BLaER1 (cell line): ENCODE results near the gene HLX.
A peak's percentile ranks its signal among the peaks of the same experiment; 100 is the strongest.

Experiments used
- H3K27ac ChIP-seq: shearing (Covaris generic); formaldehyde crosslinking; 2 replicates; pipeline ENCODE4 v1.8.1; 2022
- H3K27me3 ChIP-seq: shearing (Covaris generic); formaldehyde crosslinking; 2 replicates; pipeline ENCODE4 v1.8.1; 2022
- H3K36me3 ChIP-seq: shearing (Covaris generic); formaldehyde crosslinking; 2 replicates; pipeline ENCODE4 v1.8.1; 2022
- H3K4me1 ChIP-seq: shearing (Covaris generic); formaldehyde crosslinking; 2 replicates; pipeline ENCODE4 v1.8.1; 2022
- H3K4me2 ChIP-seq: shearing (Covaris generic); formaldehyde crosslinking; 2 replicates; pipeline ENCODE4 v1.8.1; 2022
- H3K4me3 ChIP-seq: shearing (Covaris generic); formaldehyde crosslinking; 2 replicates; pipeline ENCODE4 v1.8.1; 2022
- H3K9ac ChIP-seq: shearing (Covaris generic); formaldehyde crosslinking; 2 replicates; pipeline ENCODE4 v1.8.1; 2022
- H3K9me3 ChIP-seq: shearing (Covaris generic); formaldehyde crosslinking; 2 replicates; pipeline ENCODE4 v1.8.1; 2022
- H4K20me1 ChIP-seq: shearing (Covaris generic); formaldehyde crosslinking; 2 replicates; pipeline ENCODE4 v1.8.1; 2022
- Cebpa-rat ChIP-seq: shearing (Covaris generic); IDR thresholded peaks from 2 replicates; pipeline ENCODE4 v1.8.1; 2022

HLX gene

DNA sequence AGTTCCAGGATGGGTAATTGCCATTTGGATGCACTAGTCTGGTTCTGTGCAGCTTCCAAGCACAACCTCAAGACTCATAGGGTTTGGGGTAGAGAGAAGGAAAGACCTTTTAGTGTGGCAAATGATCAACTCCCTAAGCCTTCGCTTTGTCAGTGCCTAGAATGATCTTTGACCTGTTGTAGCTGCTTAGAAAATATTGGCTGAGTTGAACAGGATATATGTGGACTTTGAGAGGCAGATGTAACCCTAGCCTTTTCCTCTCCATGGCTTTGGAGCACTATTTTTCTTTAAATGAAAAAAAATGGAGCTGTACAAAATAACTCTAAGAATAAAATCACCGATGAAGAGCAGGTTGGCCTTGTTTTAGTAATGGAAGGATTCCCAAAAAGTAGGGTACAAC lies 41.7 kb downstream of the HLX start:
- Histone ChIP-seq H3K27me3 (no peaks in the 10 kb centered on the region), H3K9ac (no peak overlapping the region), H3K9me3 (no peaks in the 10 kb centered on the region), H3K4me1 (peaks cover 16% of the 10 kb centered on the region), H3K27ac (no peak overlapping the region), H3K4me2 (no peak overlapping the region), H4K20me1 (no peaks in the 10 kb centered on the region), H3K4me3 (no peak overlapping the region), H3K36me3 (no peaks in the 10 kb centered on the region)
- TF ChIP-seq Cebpa-rat = no peak

DNA sequence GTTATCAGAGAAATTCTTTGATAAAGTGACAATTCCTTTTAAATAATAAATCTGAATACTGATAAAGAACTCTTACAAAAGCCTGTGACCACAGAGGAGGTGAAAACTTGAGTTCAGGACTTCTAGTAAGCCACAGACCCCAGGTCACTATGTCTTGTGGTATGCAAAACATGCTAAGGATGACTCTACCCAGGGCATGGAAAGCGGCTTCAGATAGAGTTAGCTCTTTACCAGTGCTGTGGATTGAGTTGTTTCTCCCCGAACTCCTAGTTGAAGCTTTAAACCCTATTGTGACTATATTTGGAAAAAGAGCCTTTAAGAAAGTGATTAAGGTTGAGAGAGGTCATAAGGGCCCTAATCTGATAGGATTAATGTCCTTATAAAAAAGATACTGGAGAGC lies 42.3 kb downstream of the HLX start:
- Histone ChIP-seq H3K4me2 (peak overlapping the region; percentile 30; the same call in 1 of the 2 replicates), H3K4me3 (no peak overlapping the region), H3K9me3 (no peaks in the 10 kb centered on the region), H3K27ac (no peak overlapping the region), H3K27me3 (no peaks in the 10 kb centered on the region), H3K36me3 (no peaks in the 10 kb centered on the region), H3K4me1 (peaks cover 16% of the 10 kb centered on the region), H4K20me1 (no peaks in the 10 kb centered on the region), H3K9ac (no peak overlapping the region)
- TF ChIP-seq Cebpa-rat = no peak

DNA sequence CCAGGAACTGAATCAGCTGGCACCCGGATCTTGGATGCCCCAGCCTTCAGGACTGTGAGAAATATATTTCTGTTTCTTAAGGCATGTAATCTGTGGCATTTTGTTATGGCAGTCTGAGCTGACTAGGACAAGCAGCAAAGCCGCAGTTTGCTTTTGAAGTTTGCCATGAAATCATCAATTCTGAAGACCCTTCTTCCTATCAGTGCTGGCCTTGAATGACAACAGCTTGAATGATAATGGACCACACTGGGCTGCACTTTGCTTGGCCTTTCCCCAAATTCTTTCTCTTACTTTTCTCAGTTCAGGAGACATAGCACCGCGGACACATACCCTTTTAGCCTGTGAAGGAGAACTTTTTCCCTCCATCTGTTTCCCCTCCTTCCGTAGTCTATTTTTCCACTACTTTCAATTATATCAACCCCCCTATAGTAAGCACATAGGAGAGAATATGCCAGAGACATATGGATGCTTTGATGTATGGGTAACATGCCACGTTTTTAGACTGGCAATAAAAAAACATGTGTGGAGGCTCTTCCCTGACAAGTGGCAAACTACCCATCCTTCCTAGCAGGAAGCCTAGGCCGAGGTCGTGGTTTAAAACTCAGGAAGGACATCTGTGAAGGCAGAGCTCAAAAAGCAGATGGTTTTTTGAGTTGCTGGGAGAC lies 42.9 kb downstream of the HLX start:
- Histone ChIP-seq H3K27me3 (no peaks in the 10 kb centered on the region), H3K9me3 (no peaks in the 10 kb centered on the region), H3K4me1 (peaks cover 16% of the 10 kb centered on the region), H3K4me3 (no peak overlapping the region), H3K9ac (no peak overlapping the region), H3K27ac (no peak overlapping the region), H3K36me3 (no peaks in the 10 kb centered on the region), H3K4me2 (peak overlapping the region; percentile 30), H4K20me1 (no peaks in the 10 kb centered on the region)
- TF ChIP-seq Cebpa-rat = no peak

DNA sequence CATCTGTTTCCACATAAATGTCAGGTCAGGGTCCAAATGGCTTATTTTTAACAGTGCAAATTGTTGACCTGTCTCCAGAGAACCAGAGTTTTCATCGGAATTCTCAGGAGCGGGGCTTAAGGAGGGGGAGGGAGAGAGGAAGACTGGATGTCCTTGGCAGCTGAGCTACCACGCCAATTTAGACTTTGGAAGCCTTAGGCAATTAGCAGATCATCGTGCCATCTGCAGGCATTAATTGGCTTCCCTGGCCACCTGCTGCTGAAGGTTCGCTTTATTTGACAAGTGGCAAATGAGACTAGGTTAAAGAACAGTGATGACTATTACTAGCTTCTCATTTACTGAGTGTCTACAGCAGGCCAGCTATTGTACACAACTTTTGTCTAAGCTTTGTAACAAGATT lies 43.7 kb downstream of the HLX start:
- Histone ChIP-seq H3K9ac (no peak overlapping the region), H3K4me3 (no peak overlapping the region), H3K27me3 (no peaks in the 10 kb centered on the region), H3K36me3 (no peaks in the 10 kb centered on the region), H3K9me3 (no peaks in the 10 kb centered on the region), H3K4me2 (peak overlapping the region; percentile 30; the same call in 1 of the 2 replicates), H3K27ac (no peak overlapping the region), H3K4me1 (peaks cover 16% of the 10 kb centered on the region), H4K20me1 (no peaks in the 10 kb centered on the region)
- TF ChIP-seq Cebpa-rat = no peak

DNA sequence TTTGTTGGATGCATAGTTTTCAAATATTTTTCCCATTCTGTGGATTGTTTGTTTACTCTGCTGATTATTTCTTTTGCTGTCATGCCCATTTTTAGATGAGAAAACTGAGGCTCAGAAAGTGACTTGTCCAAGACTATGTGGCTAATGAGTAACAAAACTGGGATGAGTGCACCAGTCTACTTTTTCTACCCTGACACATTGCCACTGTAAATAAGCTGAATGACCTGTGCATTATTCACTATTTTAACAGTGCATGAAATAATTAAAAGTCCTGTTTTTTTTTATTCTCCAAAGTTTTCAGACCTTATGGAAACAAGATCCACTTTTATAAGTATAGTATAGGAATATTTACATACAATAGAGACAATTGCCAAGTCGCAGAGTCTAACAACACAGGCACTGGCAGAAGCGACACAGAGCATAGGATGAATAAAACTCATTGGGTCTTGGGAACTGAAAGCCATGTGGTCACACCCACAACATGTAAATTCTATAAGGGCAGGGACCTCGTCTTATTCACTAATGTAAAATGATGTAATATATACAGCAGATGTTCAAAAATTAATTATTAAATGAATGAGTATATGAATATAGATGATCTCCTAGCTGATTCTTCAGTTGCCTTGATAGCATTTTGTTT lies 45.2 kb downstream of the HLX start:
- H3K27me3 ChIP-seq = no peaks in the 10 kb centered on the region
- H3K36me3 ChIP-seq = no peaks in the 10 kb centered on the region
- H3K27ac ChIP-seq = no peak overlapping the region
- H3K9ac ChIP-seq = no peak overlapping the region
- no peak for TF ChIP-seq Cebpa-rat
- no peaks in the 10 kb centered on the region for H4K20me1 ChIP-seq
- no peak overlapping the region for H3K4me3 ChIP-seq
- H3K4me2 ChIP-seq = no peak overlapping the region
- peaks cover 20% of the 10 kb centered on the region for H3K4me1 ChIP-seq
- H3K9me3 ChIP-seq = no peaks in the 10 kb centered on the region

DNA sequence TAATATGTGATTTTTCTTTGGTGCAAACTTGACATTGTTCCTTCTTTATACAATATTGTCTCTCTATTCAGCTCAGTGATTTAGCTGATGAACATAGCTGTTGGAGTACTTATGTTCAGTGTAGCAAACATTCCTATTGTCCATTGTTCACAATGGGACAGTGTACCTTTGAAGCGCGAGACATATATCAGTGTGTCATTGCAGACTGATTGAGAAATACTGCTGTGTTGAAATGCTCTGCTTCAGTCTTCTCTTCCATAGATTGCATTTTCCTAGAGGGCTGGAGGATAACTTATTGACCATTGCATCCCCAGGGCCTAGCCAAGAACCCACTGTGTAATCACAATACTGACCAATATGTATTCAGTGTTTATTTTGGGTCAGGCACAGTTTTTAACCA lies 46.5 kb downstream of the HLX start:
- Histone ChIP-seq H3K4me1 (peaks cover 20% of the 10 kb centered on the region), H3K9me3 (no peaks in the 10 kb centered on the region), H3K4me2 (no peak overlapping the region), H3K9ac (no peak overlapping the region), H3K4me3 (no peak overlapping the region), H3K27me3 (no peaks in the 10 kb centered on the region), H3K36me3 (no peaks in the 10 kb centered on the region), H3K27ac (no peak overlapping the region), H4K20me1 (no peaks in the 10 kb centered on the region)
- TF ChIP-seq Cebpa-rat = no peak

DNA sequence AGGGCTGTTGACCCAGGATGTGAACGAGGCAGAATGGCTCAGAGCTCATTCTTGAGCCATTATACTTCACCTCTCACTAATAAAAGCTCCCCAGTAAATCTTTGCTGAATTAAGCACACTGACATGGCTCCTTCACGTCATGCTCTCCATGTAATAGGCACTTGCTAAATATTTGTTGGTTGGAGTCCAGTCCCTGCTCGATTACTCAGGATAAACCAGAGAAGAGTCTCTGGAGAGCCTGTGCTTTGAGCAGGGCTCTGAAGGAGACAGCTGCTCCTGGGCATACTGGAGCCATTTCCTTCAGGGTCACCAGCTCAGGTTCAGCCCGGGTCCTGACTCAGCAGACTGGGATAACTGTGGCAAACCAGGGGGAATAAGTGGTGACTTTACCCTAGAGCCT lies 46.9 kb downstream of the HLX start:
- no peak for TF ChIP-seq Cebpa-rat
- H3K9me3 ChIP-seq = no peaks in the 10 kb centered on the region
- no peak overlapping the region for H3K27ac ChIP-seq
- no peaks in the 10 kb centered on the region for H3K27me3 ChIP-seq
- peaks cover 20% of the 10 kb centered on the region for H3K4me1 ChIP-seq
- no peak overlapping the region for H3K4me2 ChIP-seq
- H3K36me3 ChIP-seq = no peaks in the 10 kb centered on the region
- no peaks in the 10 kb centered on the region for H4K20me1 ChIP-seq
- no peak overlapping the region for H3K4me3 ChIP-seq
- H3K9ac ChIP-seq = no peak overlapping the region

DNA sequence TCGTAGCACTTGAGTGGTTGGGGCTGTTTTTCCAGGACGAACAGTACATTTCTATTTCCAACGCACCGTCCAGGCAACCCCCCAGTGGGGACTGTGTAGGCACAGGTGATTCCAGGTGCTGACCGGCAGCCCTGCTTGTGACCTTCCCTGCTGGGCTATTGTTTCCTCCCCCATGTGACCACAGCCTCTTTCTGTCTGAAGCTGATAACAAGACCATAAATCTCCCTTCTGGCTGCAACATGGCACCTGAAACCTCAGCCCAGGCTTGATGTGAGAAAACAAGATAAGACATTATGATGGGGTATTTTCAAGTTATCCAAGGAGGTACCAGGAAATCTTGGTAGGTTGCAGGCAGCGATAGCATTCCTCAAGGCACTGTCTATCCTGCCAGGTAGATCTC lies 48.2 kb downstream of the HLX start:
- Histone ChIP-seq H3K27ac (no peak overlapping the region), H3K4me3 (no peak overlapping the region), H3K36me3 (no peaks in the 10 kb centered on the region), H3K9ac (no peak overlapping the region), H3K4me1 (peaks cover 11% of the 10 kb centered on the region), H3K4me2 (no peak overlapping the region), H3K27me3 (no peaks in the 10 kb centered on the region), H3K9me3 (no peaks in the 10 kb centered on the region), H4K20me1 (no peaks in the 10 kb centered on the region)
- no peak for TF ChIP-seq Cebpa-rat

DNA sequence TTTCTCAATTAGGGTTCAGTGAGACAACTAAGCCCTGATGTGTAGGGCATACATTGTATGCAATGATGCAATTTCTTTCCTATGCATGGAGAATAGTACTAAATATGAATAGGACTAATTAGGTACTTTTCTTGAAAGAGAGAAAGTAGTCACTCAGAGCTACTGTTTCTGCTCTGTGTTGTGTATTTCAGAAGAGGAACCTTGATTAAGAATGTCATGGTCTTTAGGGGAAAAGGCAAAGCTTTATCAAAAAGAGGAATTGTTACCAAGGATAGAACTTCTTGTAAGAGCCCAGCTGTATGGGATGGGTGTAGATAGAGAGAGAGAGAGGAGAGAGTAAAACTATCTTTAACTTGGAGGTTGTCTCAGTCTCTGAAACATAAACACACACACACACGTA lies 49.1 kb downstream of the HLX start:
- Histone ChIP-seq H3K9me3 (no peaks in the 10 kb centered on the region), H4K20me1 (no peaks in the 10 kb centered on the region), H3K36me3 (no peaks in the 10 kb centered on the region), H3K9ac (no peak overlapping the region), H3K4me1 (peaks cover 4% of the 10 kb centered on the region; the same call in 1 of the 2 replicates), H3K27me3 (no peaks in the 10 kb centered on the region), H3K4me3 (no peak overlapping the region), H3K27ac (no peak overlapping the region), H3K4me2 (no peak overlapping the region)
- TF ChIP-seq Cebpa-rat = no peak

DNA sequence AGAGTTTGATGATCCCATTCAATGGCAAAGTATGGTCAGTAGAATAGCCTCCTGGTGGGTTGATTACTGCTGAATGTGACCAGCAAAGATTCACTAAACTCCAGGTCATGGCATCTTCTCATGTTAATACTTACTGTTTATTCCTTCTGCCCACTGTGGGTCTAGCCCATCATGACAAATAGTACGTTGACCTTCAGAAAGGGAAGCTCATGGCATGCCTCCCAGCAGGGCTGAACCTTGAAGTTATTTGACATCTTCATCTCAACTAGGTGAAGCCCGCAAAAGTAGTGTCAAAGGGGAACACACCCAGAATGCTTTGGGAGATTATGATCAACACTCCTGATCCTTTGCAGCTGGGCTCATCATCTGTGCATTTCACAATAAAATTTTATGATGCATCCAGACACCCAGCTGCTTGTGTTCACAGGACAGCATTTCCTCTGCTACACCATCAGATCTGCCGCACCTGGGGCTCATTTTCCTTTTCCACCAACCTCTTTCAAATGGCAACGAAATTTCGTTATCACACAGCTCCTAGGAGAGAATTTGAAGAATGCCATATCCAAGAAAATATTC lies 49.6 kb downstream of the HLX start:
- no peak for TF ChIP-seq Cebpa-rat
- Histone ChIP-seq H3K27ac (no peak overlapping the region), H3K27me3 (no peaks in the 10 kb centered on the region), H3K4me2 (no peak overlapping the region), H3K9ac (no peak overlapping the region), H3K4me3 (no peak overlapping the region), H4K20me1 (no peaks in the 10 kb centered on the region), H3K4me1 (peaks cover 4% of the 10 kb centered on the region; the same call in 1 of the 2 replicates), H3K9me3 (no peaks in the 10 kb centered on the region), H3K36me3 (no peaks in the 10 kb centered on the region)
